CD4-positive, alpha-beta memory T cell (primary cell): Measurements from ENCODE around the gene DBP. TPM values are rescaled to one million over a fixed set of nuclear protein-coding genes. Genes with fewer than 3 reads are reported as not detected.

Experiments
- CTCF ChIA-PET: fragments of 350-600 bp; sonication (Branson Sonifier 250); formaldehyde crosslinking; loops from one replicate; lab custom pipeline; 2021; ENCODE audit warnings: inconsistent platforms; ENCODE audit not compliant: partially characterized antibody; lab: Charles Lee
- POLR2A ChIA-PET: fragments of 350-600 bp; sonication (Branson Sonifier 250); formaldehyde crosslinking; loops from one replicate; lab custom pipeline; 2021; ENCODE audit not compliant: partially characterized antibody; lab: Charles Lee
- DNase-seq, 5 donors: peaks; one replicate each; pipeline versions ENCODE4 v3.0.0 to v3.0.0-alpha.2; 2020 to 2022; ENCODE audit warnings: mixed read lengths in 1 of 5
- H3K27ac ChIP-seq: one replicate; pipeline ENCODE4 v1.7.0; 2013; ENCODE audit warnings: low read depth, low read length
- H3K27me3 ChIP-seq: 2 replicates; pipeline ENCODE4 v1.7.0; 2013; ENCODE audit warnings: mild to moderate bottlenecking, low read length, moderate library complexity; ENCODE audit not compliant: insufficient read depth
- H3K36me3 ChIP-seq: 2 replicates; pipeline ENCODE4 v1.7.0; 2013; ENCODE audit warnings: mild to moderate bottlenecking, low read length, moderate library complexity; ENCODE audit not compliant: insufficient read depth
- H3K4me1 ChIP-seq: 2 replicates; pipeline ENCODE4 v1.7.0; 2013; ENCODE audit warnings: mild to moderate bottlenecking, low read length, moderate library complexity; ENCODE audit not compliant: insufficient read depth
- H3K4me3 ChIP-seq, 2 donors: one replicate each; pipeline ENCODE4 v1.7.0; 2013; ENCODE audit warnings: low read length in 2 of 2, mild to moderate bottlenecking in 1 of 2
- H3K9me3 ChIP-seq, 2 donors: one replicate each; pipeline ENCODE4 v1.7.0; 2013; ENCODE audit warnings: low read length in 2 of 2, control low read depth in 1 of 2; ENCODE audit not compliant: control insufficient read depth in 1 of 2
- H3K27ac Mint-ChIP-seq, 7 donors: one replicate each; pipeline ENCODE4 v1.8.0; 2020 to 2021; ENCODE audit warnings: mixed read lengths in 7 of 7, mild to moderate bottlenecking in 6 of 7, inconsistent platforms in 3 of 7, moderate library complexity in 3 of 7
- H3K27me3 Mint-ChIP-seq, 2 donors: one replicate each; pipeline ENCODE4 v1.8.0; 2020 to 2021; ENCODE audit warnings: mixed read lengths in 2 of 2
- H3K36me3 Mint-ChIP-seq, 2 donors: one replicate each; pipeline ENCODE4 v1.8.0; 2020 to 2021; ENCODE audit warnings: mixed read lengths in 2 of 2, inconsistent platforms in 1 of 2, mild to moderate bottlenecking in 1 of 2
- H3K4me1 Mint-ChIP-seq, 4 donors: one replicate each; pipeline ENCODE4 v1.8.0; 2020 to 2021; ENCODE audit warnings: mixed read lengths in 4 of 4, mild to moderate bottlenecking in 1 of 4
- H3K4me3 Mint-ChIP-seq, 8 donors: one replicate each; pipeline ENCODE4 v1.8.0; 2020 to 2021; ENCODE audit warnings: mixed read lengths in 8 of 8, mild to moderate bottlenecking in 7 of 8, moderate library complexity in 6 of 8, inconsistent platforms in 3 of 8
- H3K9me3 Mint-ChIP-seq, 8 donors: one replicate each; pipeline ENCODE4 v1.8.0; 2020 to 2021; ENCODE audit warnings: mixed read lengths in 8 of 8, mild to moderate bottlenecking in 5 of 8, inconsistent platforms in 3 of 8, moderate library complexity in 1 of 8
- intact Hi-C: fragments of 100-400 bp; cut with micrococcal nuclease; formaldehyde crosslinking; loops from one replicate; pipeline ENCODE4 v1.15.1; 2023
- polyA plus RNA-seq, 2 donors: library from polyadenylated mRNA; unstranded; fragments of 300-500 nt; fragmentation: Illumina TruSeq; gene quantifications; one replicate each; pipeline ENCODE4 v1.2.3, GENCODE V29; 2021
- total RNA-seq, 2 experiments: library from RNA; stranded (reverse); gene quantifications; one replicate each; pipeline ENCODE4 v1.2.3, GENCODE V29; 2021

DBP gene
- total and polyA plus RNA-seq, 4 experiments from 2014 or later = 37.4 to 113 (median 66.0) TPM

GRCh38 chr19:48617146-48617937, 19.8 kb downstream of the DBP start:
- H3K27me3 Mint-ChIP-seq = no peaks in the 10 kb centered on the region
- peak overlapping the region; percentile 90 to 99 (median 98) for H3K27ac Mint-ChIP-seq
- ChIA-PET POLR2A (interaction anchor here (0.8 to 5.6 kb wide), 17 partner anchors 8 to 284 kb away, joined by 3 to 70 read pairs (median 5); partner anchors contain the start of genes CA11, DBP and SPACA4), CTCF (interaction anchor here (0.6 to 1.3 kb wide), 5 partner anchors 9 to 284 kb away, joined by 3 to 14 read pairs (median 3); partner anchors contain the start of gene CA11)
- Histone ChIP-seq H3K27ac (peak overlapping the region; percentile 88), H3K4me3 (peak overlapping the region; percentile 59 to 81), H3K4me1 (peaks cover 39% of the 10 kb centered on the region), H3K36me3 (peaks cover 35% of the 10 kb centered on the region), H3K27me3 (no peaks in the 10 kb centered on the region), H3K9me3 (no peaks in the 10 kb centered on the region)
- intact Hi-C loops = loop anchor here (5.0 kb wide), 1 partner anchor 95 kb away; no protein-coding TSS in a partner anchor
- peaks cover 0 to 2% (median 0%) of the 10 kb centered on the region in 8 donors for H3K9me3 Mint-ChIP-seq
- peak overlapping the region; percentile 95 to 98 (median 96) for H3K4me3 Mint-ChIP-seq
- no peak for DNase-seq
- H3K36me3 Mint-ChIP-seq = peaks cover 27 to 63% of the 10 kb centered on the region in 2 donors
- H3K4me1 Mint-ChIP-seq = peaks cover 18 to 63% (median 39%) of the 10 kb centered on the region in 4 donors

- Mint-ChIP-seq H3K36me3 (peaks cover 26 to 60% of the 10 kb centered on the region in 2 donors), H3K4me3 (peak overlapping the region; percentile 69 to 98 (median 75)), H3K27me3 (no peaks in the 10 kb centered on the region), H3K4me1 (peaks cover 17 to 58% (median 36%) of the 10 kb centered on the region in 4 donors), H3K9me3 (peaks cover 0 to 2% (median 0%) of the 10 kb centered on the region in 8 donors), H3K27ac (peak overlapping the region; percentile 84 to 99 (median 98))
- peaks cover 35% of the 10 kb centered on the region for H3K36me3 ChIP-seq
- H3K27ac ChIP-seq = peak overlapping the region; percentile 88
- DNase-seq = peak in 1 of 5 donors; percentile 36
- peaks cover 39% of the 10 kb centered on the region for H3K4me1 ChIP-seq
- intact Hi-C loops = loop anchor here (5.0 kb wide), 1 partner anchor 96 kb away; no protein-coding TSS in a partner anchor
- H3K9me3 ChIP-seq = no peaks in the 10 kb centered on the region
- ChIA-PET POLR2A (interaction anchor here (0.8 to 5.6 kb wide), 10 partner anchors 7 to 226 kb away, joined by 3 to 70 read pairs (median 6); partner anchors contain the start of genes CA11, DBP and SPACA4), CTCF (interaction anchor here (0.6 to 2.0 kb wide), 5 partner anchors 27 to 283 kb away, joined by 3 to 8 read pairs (median 3); partner anchors contain the start of gene CA11)
- no peaks in the 10 kb centered on the region for H3K27me3 ChIP-seq
- H3K4me3 ChIP-seq = peak overlapping the region in 1 of 2 donors; percentile 81
Measured at GRCh38 chr19:48616491-48617056, 20.6 kb downstream of the DBP start.

DNA sequence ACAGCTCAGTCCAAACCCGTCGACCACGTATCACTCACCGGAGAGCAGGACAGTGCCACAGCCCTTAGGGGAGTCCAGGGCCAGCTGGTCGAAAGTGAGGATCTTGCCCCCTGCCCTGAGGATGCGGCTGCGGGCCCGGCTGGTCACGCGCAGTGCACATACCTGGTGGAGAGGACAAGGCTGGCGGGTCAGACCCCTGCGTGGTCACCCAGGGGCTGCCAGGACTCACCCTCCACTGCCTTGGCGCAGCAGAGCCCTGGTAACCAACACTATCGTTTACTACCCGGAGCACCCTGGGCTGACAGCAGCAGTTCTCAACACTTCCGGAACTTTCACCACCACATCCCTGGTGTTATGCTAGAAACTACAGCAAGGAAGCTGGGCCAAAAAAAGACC, 21.1 kb downstream of the DBP start:
- Mint-ChIP-seq H3K9me3 (peaks cover 0 to 2% (median 0%) of the 10 kb centered on the region in 8 donors), H3K4me1 (peaks cover 15 to 55% (median 34%) of the 10 kb centered on the region in 4 donors), H3K27ac (peak overlapping the region; percentile 84 to 99 (median 98)), H3K36me3 (peaks cover 23 to 57% of the 10 kb centered on the region in 2 donors), H3K27me3 (no peaks in the 10 kb centered on the region), H3K4me3 (peak overlapping the region in 7 of 8 donors; percentile 69 to 98 (median 74))
- Histone ChIP-seq H3K27ac (peak overlapping the region; percentile 88), H3K27me3 (no peaks in the 10 kb centered on the region), H3K4me3 (no peak overlapping the region), H3K36me3 (peaks cover 35% of the 10 kb centered on the region), H3K9me3 (no peaks in the 10 kb centered on the region), H3K4me1 (peaks cover 39% of the 10 kb centered on the region)
- POLR2A ChIA-PET = interaction anchor here (1.1 to 5.6 kb wide), 8 partner anchors 7 to 135 kb away, joined by 3 to 70 read pairs (median 8); partner anchors contain the start of genes CA11 and DBP
- intact Hi-C loops = loop anchor here (5.0 kb wide), 1 partner anchor 96 kb away; no protein-coding TSS in a partner anchor
- peak in 1 of 5 donors; percentile 50 for DNase-seq
- CTCF ChIA-PET = interaction anchor here (2.0 kb wide), 1 partner anchor 27 kb away, joined by 8 read pairs; no protein-coding TSS in a partner anchor

- intact Hi-C loops = loop anchor here (5.0 kb wide), 1 partner anchor 97 kb away; no protein-coding TSS in a partner anchor
- H3K9me3 ChIP-seq = no peaks in the 10 kb centered on the region
- ChIA-PET POLR2A (interaction anchor here (1.4 to 5.6 kb wide), 4 partner anchors 14 to 103 kb away, joined by 4 to 70 read pairs (median 8); partner anchors contain the start of gene DBP), CTCF (interaction anchor here (2.0 kb wide), 1 partner anchor 26 kb away, joined by 8 read pairs; no protein-coding TSS in a partner anchor)
- Mint-ChIP-seq H3K9me3 (peaks cover 0 to 2% (median 0%) of the 10 kb centered on the region in 8 donors), H3K27ac (peak overlapping the region in 1 of 7 donors; percentile 35), H3K36me3 (peaks cover 23 to 57% of the 10 kb centered on the region in 2 donors), H3K27me3 (no peaks in the 10 kb centered on the region), H3K4me3 (peak overlapping the region in 4 of 8 donors; percentile 12 to 36 (median 22)), H3K4me1 (peaks cover 15 to 55% (median 34%) of the 10 kb centered on the region in 4 donors)
- peak in 1 of 5 donors; percentile 27 for DNase-seq
- peaks cover 35% of the 10 kb centered on the region for H3K36me3 ChIP-seq
- H3K4me3 ChIP-seq = no peak overlapping the region
- H3K27ac ChIP-seq = no peak overlapping the region
- no peaks in the 10 kb centered on the region for H3K27me3 ChIP-seq
- peaks cover 39% of the 10 kb centered on the region for H3K4me1 ChIP-seq
Measured at GRCh38 chr19:48615231-48616040, 21.7 kb downstream of the DBP start.

DNA sequence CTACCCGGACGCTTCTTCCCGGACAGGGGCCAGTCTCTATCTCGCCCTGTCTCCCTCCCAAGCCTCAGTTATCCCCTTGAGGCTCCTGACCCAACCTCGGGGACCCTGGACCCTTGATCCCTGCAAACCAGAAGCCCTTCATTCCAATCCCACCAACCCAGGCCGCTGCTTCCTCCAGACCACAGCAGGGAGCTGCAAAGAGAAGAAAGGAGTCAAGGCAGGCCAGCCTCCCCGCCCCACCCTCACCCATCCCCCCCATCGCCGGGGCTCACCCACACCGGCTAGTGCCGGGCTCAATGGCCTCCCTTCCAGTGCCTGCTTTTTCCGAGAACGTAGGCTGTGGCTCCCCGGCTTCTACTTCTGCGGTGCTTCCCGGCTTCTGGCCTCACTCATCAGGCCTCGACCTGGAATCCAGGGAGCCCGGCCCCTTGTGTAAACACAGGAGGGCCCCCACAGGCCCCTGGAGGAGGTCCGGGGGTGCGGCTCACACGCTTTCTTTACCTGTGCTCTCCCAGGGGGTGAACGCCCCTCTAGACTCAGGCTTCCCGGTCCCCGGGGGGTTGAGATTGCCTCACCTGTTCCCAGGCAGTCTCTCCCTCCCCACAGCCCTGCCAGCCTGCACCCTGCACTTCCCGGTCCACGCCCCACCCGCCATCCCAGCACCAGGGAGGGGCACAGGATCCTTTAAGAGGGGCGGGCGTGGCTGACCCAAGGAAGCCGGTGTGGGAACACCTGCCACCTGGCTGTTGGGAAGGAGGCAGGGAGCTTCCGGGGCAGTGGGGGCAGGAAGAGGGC, 22.5 kb downstream of the DBP start, which contains the start of gene FAM83E:
Gene FAM83E, minus strand, starts transcription at position 641 of the 795 bp plus-strand sequence. CDS start 1,704 bp downstream, outside the sequence.
- Mint-ChIP-seq H3K27ac (peak within 1 kb of the TSS in 2 of 7 donors; percentile 35 to 51), H3K9me3 (peaks cover 0 to 2% (median 0%) of the 10 kb centered on the region in 8 donors), H3K36me3 (peaks cover 23 to 51% of the 10 kb centered on the region in 2 donors), H3K4me1 (peaks cover 10 to 48% (median 28%) of the 10 kb centered on the region in 4 donors), H3K4me3 (peak within 1 kb of the TSS in 4 of 8 donors; percentile 12 to 43 (median 32)), H3K27me3 (no peaks in the 10 kb centered on the region)
- no peaks in the 10 kb centered on the region for H3K27me3 ChIP-seq
- no peak within 1 kb of the TSS for H3K4me3 ChIP-seq
- intact Hi-C loops = loop anchor here (5.0 kb wide), 1 partner anchor 98 kb away; no protein-coding TSS in a partner anchor
- DNase-seq = no peak
- H3K27ac ChIP-seq = no peak within 1 kb of the TSS
- CTCF ChIA-PET = interaction anchor here (2.0 kb wide), 1 partner anchor 26 kb away, joined by 8 read pairs; no protein-coding TSS in a partner anchor
- H3K36me3 ChIP-seq = peaks cover 35% of the 10 kb centered on the region
- POLR2A ChIA-PET = interaction anchor here (0.9 to 5.6 kb wide), 7 partner anchors 9 to 32 kb away, joined by 3 to 70 read pairs (median 4); partner anchors contain the start of genes CA11 and DBP
- H3K9me3 ChIP-seq = no peaks in the 10 kb centered on the region
- H3K4me1 ChIP-seq = peaks cover 31% of the 10 kb centered on the region
